Measurements from ENCODE around the gene SNRPD3. TPM values are rescaled to one million over a fixed set of nuclear protein-coding genes. Genes with fewer than 3 reads are reported as not detected.

Gene SNRPD3
- total RNA-seq, 1 donor from 2014 or later, result 59.3 TPM

- no peak for TF ChIP-seq CTCF (IDR thresholded peaks at IDR 0.05)
- H3K9me3 Mint-ChIP-seq (ENCODE audit: low read depth), result no peaks in the 10 kb centered on the region
- H3K4me3 Mint-ChIP-seq (ENCODE audit: unreplicated experiment), result no peak overlapping the region
- no peaks in the 10 kb centered on the region for H3K27me3 Mint-ChIP-seq (ENCODE audit: low read depth)
- peak; percentile 72 for DNase-seq (ENCODE audit: low spot score)
- H3K27ac Mint-ChIP-seq (ENCODE audit: unreplicated experiment), result peak overlapping the region; percentile 67
- H3K4me1 Mint-ChIP-seq (ENCODE audit: low read depth), result peaks cover 24% of the 10 kb centered on the region
- no peaks in the 10 kb centered on the region for H3K36me3 Mint-ChIP-seq (ENCODE audit: low read depth)
Observed at GRCh38 chr22:24583221-24584165, 27.7 kb downstream of the SNRPD3 start.

- Mint-ChIP-seq H3K4me3 (ENCODE audit: unreplicated experiment) (no peak overlapping the region), H3K4me1 (ENCODE audit: low read depth) (peaks cover 24% of the 10 kb centered on the region), H3K27me3 (ENCODE audit: low read depth) (no peaks in the 10 kb centered on the region), H3K27ac (ENCODE audit: unreplicated experiment) (peak overlapping the region; percentile 15), H3K36me3 (ENCODE audit: low read depth) (no peaks in the 10 kb centered on the region), H3K9me3 (ENCODE audit: low read depth) (no peaks in the 10 kb centered on the region)
- no peak for TF ChIP-seq CTCF (IDR thresholded peaks at IDR 0.05)
- DNase-seq (ENCODE audit: low spot score), result peak; percentile 51
Observed at GRCh38 chr22:24584166-24584790, 28.5 kb downstream of the SNRPD3 start.

GRCh38 chr22:24584871-24585411, 29.1 kb downstream of the SNRPD3 start:
- no peak for TF ChIP-seq CTCF (IDR thresholded peaks at IDR 0.05)
- Mint-ChIP-seq H3K9me3 (ENCODE audit: low read depth) (no peaks in the 10 kb centered on the region), H3K27me3 (ENCODE audit: low read depth) (no peaks in the 10 kb centered on the region), H3K36me3 (ENCODE audit: low read depth) (no peaks in the 10 kb centered on the region), H3K4me1 (ENCODE audit: low read depth) (peaks cover 24% of the 10 kb centered on the region), H3K27ac (ENCODE audit: unreplicated experiment) (no peak overlapping the region), H3K4me3 (ENCODE audit: unreplicated experiment) (no peak overlapping the region)
- peak; percentile 91 for DNase-seq (ENCODE audit: low spot score)

GRCh38 chr22:24585461-24585860, 29.7 kb downstream of the SNRPD3 start:
- Mint-ChIP-seq H3K27me3 (ENCODE audit: low read depth) (no peaks in the 10 kb centered on the region), H3K4me1 (ENCODE audit: low read depth) (peaks cover 20% of the 10 kb centered on the region), H3K4me3 (ENCODE audit: unreplicated experiment) (no peak overlapping the region), H3K9me3 (ENCODE audit: low read depth) (no peaks in the 10 kb centered on the region), H3K27ac (ENCODE audit: unreplicated experiment) (no peak overlapping the region), H3K36me3 (ENCODE audit: low read depth) (no peaks in the 10 kb centered on the region)
- no peak for TF ChIP-seq CTCF (IDR thresholded peaks at IDR 0.05)
- peak; percentile 48 for DNase-seq (ENCODE audit: low spot score)

- TF ChIP-seq CTCF (IDR thresholded peaks at IDR 0.05), result no peak
- DNase-seq (ENCODE audit: low spot score), result peak; percentile 51
- Mint-ChIP-seq H3K27ac (ENCODE audit: unreplicated experiment) (no peak overlapping the region), H3K4me1 (ENCODE audit: low read depth) (peaks cover 19% of the 10 kb centered on the region), H3K9me3 (ENCODE audit: low read depth) (no peaks in the 10 kb centered on the region), H3K4me3 (ENCODE audit: unreplicated experiment) (no peak overlapping the region), H3K27me3 (ENCODE audit: low read depth) (no peaks in the 10 kb centered on the region), H3K36me3 (ENCODE audit: low read depth) (no peaks in the 10 kb centered on the region)
Observed at GRCh38 chr22:24585927-24586546, 30.2 kb downstream of the SNRPD3 start.
